GM21367 (cell line): Measurements from ENCODE around the gene PROM1.

Experiments
- ATAC-seq: cut with Tn5 transposase; IDR thresholded peaks from one replicate; pipeline ENCODE4 v1.9.1; 2021; ENCODE audit not compliant: unreplicated experiment

Gene PROM1, protein sequence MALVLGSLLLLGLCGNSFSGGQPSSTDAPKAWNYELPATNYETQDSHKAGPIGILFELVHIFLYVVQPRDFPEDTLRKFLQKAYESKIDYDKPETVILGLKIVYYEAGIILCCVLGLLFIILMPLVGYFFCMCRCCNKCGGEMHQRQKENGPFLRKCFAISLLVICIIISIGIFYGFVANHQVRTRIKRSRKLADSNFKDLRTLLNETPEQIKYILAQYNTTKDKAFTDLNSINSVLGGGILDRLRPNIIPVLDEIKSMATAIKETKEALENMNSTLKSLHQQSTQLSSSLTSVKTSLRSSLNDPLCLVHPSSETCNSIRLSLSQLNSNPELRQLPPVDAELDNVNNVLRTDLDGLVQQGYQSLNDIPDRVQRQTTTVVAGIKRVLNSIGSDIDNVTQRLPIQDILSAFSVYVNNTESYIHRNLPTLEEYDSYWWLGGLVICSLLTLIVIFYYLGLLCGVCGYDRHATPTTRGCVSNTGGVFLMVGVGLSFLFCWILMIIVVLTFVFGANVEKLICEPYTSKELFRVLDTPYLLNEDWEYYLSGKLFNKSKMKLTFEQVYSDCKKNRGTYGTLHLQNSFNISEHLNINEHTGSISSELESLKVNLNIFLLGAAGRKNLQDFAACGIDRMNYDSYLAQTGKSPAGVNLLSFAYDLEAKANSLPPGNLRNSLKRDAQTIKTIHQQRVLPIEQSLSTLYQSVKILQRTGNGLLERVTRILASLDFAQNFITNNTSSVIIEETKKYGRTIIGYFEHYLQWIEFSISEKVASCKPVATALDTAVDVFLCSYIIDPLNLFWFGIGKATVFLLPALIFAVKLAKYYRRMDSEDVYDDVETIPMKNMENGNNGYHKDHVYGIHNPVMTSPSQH

DNA sequence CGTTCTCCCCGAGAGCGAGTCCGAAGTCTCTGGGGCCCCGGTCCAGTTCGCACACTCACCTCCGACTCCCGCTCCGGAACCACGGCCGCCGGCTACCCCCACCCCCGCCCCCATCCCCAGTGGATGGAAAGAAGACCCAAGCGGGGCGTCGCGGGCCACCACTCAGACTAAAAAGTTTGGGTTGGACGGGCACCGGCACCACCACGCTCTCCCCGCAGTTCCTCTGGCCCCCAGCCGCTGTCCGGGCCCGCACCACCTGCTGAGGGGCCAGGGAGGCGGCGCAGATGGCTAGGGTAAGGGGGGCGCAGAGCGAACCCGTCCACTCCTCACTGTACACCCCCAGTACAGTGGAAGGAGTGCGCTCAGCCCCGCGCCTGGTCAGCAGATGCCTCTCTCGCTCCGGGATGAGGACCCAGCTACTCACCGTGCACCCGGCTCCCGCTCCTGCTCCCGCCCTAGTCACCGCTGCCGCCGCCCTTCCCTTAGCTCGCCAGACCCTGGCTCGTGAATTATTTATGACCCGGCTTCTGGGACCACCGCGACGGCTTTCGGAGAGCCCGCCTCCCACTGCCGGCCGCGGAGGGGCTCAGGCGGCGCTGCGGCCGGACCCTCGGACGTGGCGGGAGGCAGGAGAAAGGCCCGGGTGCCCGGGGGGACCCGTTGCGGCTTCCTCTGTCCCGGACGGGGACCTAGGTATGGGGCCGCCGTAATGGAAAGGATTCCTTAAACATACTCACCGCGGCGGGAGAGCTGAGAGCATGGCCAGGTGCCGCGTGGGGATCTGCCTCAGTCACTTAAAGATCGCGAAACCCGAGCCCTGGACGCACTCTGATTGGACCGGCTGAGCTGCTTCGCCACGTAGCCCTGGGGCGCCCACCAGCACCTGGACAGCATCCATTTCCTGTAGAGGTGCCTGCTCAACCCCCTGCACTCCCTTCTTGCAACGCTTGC is at the start of gene PROM1:
TSS of gene PROM1 (minus strand) at position 783 of the 951 bp plus-strand sequence. CDS start 8,117 bp downstream, outside the sequence.
- no peak for ATAC-seq

DNA sequence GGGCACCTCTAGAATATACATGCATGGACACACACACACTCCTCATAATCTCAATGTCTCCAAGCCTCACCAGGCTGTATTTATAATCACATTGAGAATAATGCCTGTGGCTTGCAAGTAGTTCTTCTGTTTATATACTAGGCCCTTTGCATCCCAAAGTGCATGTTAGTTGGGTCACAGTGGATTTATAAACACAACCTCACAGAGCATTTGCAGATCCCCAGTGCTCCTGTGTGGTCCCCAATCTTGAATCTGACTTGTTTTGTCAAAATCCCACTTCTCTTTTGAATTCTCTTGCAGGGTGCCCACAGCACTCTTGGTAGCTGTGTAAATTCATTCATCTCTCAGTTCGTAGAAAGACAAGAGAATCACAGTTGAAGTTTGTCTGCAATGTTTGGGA is 49.6 kb upstream of the PROM1 start:
- ATAC-seq, result no peak

DNA sequence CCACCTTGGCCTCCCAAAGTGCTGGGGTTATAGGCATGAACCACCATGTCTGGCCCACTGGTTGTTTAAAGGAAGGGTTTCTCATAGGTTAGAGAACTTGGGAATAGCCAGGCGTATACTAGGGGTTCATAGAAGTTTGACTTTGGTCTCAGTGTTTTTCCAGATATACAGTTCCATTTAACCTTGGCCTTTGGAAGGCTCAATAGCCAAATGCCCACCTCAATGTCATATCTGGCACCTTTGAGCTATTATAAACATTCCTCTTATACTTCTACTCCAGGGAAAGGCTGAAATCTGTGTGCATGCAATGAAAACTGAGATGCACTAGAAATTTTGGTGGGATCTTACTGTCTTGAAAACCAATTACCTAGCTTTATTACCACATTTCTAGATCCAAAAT is 47.5 kb upstream of the PROM1 start:
- ATAC-seq, result no peak

DNA sequence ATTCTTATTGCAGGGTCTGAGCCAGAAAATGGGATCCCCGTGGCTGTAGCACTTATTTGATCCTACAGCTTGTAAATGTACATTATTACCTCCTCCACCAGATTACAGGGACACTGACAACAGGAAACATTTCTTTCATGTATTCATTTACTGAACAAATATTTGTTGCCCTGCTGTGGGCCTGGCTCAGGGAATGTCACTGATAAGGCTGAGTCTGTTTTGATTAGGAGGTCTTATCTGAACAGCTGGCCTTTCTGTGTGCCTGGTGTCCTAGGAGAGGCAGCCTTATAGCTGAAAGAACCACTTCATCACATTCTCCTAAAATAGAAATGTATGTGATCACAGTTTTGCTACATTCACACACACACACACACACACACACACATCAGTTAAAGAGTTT is 45.5 kb upstream of the PROM1 start:
- no peak for ATAC-seq

DNA sequence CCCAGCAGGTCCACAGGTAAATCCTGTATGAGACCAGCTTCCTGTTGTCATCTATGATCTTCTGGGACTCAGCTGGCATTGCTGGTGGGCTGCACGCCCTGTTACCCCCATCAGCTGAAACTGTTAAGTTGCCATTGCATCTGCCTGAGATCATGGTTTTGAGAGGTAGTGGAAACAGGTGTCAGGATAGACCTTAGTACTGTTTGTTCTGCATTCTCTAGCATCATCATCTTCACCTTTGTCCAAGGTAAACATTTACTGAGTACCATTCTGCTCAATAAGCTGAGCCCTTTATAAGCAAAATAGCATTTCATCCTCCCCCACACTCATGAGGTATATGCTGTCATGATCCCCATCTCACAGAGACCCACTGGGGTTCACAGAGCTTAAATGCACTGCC is 42.9 kb upstream of the PROM1 start:
- no peak for ATAC-seq

DNA sequence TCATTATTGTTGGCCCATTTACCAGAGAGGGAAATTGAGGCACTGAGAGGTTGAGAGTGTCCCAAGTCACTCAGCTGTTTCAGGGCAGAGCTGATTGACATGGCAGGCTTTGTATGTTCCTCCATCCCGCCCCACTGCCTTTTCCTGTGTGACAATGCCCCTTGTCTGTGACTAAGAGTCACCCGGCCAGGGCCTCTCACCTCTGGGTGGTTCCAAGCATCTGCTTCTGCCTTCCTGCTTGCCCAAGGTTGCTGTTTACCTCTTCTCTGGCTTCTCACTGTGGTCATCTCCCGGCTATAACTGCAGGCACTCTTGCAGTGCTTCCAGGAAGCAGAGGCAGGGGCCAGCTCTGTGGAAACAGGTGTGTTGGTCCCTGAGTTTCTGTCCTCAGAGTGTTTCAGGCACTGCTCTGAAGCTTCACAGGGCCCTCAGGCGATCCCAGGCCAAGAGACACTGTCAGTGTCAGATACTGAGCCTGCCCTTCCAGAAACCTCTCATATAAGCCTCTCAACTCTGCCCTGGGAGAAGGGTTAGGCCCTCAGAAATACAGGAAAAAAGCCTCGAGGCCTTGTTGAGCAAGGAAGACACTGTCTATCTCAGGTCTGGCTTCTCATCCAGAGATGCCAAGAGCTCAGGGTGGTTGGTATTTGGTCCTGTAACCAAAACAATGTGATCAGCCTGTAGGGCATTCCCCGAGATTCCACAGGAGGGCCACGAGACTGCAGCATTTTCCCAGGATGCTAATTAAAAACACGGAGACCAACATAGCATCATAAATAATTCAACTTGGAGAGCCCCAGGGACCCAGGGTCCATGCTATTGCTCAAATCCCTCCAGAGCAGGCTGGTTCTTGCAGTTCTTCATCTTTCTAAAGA is 42.0 kb upstream of the PROM1 start:
- ATAC-seq, result no peak

DNA sequence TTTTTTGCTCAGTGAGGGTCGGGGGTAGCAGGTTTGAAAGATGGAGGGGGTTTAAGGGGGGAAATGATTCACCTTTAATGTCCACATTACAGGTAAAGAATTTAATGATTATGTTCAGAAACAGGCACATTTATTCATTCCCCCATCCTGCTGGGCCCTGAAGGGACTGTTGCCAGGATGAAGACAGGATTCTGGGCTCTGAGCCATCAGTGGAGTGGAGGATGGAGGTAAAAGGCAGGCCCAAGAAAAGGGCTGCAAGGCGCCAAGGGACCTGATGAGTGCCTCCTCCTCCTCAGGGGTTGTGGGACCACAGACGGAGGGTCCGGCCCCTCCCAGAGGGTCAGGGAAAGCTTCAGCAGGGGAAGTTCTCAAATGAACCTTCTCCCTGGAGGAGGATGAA is 40.4 kb upstream of the PROM1 start:
- no peak for ATAC-seq

DNA sequence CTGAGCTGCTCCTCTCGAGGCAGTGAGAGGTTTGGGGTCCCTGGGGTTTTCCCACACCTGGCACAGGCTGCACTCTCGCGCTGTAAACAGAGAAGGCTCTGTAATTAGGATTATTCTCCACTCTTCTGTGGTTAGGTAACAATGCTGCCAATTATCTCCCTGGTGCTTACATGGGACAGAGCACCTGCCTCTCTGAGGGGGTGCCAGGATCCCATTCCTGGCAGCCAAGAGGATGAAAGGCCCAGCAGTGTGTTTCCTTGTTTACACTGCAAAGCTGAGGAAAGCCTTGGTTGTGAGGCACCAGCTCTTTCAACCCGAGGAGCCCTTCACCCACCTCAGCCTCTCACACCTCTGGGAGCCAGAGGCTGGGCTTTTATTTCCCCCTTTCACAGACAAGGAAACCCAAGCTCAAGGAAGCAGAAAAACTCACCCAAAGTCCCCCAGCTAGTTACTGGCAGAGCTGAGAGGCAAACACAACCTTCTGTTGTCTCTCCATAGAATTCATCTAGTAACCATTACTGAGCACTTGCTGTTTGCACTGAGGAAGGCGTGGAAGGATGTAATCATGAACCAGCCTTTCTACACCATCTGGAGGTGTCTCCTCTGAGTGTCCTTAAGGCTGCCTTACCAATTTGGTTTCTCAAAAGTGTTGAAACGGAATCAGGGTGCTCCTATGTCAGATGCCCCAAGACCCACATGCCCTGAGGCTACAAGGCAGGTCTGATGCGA is 39.7 kb upstream of the PROM1 start:
- no peak for ATAC-seq

DNA sequence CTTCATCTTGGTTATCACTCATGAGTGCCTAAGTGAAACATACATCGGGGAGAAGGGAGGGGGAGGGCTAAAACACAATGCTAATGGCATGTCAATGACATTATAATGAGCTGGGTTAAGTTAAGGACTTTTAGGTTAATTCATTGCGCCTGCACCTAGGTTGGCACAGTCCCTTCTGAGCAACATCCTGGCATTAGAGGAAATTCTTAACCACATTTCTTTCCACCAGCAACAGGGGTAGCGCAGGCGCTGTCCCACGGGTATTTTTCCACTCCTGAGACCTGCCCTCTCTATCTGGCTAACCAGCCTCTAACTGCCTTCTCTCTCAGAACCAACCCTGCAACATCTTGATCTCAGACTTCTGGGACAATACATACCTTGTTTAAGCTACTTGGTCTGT is 39.0 kb upstream of the PROM1 start:
- no peak for ATAC-seq

DNA sequence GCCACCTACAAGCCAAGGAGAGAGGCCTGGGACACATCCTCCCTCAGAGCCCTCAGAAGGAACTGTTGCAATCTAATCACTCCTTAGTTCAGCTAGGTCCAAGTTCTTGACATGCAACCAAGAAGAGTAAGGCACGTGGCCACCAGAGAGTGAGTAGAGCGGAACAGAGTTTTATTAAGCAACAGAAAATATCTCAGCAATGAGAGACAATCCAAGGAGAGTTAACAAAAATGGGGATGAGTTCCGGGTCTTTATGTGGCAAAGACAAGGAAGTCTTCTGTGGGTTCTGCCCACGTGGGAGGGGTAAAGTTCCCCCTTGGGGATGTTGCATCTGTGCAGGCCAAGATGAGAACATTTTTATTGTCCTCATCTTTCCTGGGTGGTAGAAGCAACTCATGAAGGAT is 38.5 kb upstream of the PROM1 start:
- no peak for ATAC-seq

DNA sequence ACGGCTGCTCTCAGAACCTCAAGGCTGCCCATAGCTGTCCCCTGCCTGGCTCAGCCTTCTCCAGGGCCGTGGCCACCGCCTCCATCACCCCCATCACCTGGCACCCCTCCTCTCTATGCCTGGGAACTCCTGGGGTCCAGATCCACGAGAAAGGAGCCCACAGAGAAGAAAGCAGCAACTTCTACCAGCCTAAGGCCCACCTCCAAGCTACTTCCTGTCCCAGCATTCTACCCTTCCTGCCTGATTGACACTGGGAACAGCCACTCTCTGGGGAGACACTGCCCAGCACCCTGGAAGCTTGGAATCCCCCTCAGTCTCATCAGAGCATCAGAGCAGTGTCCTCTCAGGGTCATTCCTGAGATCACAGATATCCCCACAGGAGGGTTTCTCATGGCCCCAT is 36.9 kb upstream of the PROM1 start:
- ATAC-seq, result no peak

DNA sequence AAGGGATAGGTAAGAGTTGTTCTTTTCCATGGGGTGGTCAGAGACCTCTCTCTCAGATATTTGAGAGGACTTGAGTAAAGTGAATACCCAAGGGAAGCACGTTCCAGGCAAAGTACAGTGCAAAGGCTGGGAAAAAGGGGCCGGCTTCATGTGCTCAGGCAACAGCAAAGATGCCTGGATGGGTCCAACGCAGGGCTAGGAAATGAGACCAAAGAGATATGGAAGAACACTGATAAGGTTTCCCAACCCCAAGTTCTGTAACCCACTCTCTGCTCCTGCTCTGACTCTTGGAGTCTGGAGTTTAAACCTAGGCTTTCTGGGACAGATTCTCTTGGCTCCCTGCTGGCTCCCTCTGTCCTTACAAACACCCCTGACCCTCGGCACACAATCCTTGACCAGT is 36.2 kb upstream of the PROM1 start:
- no peak for ATAC-seq

DNA sequence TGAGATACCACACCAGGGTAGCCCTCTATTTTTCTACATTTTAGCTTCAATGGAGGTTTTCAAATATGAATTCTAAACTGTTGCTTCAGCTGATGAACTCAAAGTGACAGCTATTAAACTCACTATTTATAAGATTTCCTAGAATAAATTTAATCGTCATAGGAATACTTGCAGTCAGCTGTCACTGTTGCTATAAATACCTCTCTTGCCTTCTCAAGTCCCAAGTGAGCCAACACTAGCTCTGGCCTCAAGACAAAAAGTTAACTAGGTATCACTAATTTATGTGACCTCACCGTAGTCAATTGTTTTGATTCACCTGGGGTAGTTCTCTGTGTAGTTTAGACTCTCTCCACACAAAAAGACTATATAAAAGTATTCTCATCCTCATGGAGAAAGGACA is 34.3 kb upstream of the PROM1 start:
- ATAC-seq, result no peak

DNA sequence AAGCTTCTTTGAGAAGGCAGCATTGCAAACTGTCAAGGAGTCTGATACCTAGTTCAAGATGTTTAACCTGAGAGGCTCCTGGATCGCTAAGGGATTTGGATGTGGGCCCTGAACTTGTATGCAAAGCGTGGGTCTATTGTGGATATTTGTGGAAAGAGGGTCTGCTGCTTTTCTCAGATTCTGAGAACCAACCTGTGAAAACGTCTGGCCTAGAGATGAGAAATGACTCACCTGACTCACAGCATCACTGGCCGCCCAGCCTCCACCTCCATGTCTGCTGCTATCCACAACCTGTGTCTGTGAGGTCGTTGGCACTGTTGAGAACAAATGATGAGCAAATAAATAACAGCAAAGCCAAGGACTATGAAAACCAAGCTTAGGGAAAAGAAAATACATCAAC is 33.3 kb upstream of the PROM1 start:
- no peak for ATAC-seq

DNA sequence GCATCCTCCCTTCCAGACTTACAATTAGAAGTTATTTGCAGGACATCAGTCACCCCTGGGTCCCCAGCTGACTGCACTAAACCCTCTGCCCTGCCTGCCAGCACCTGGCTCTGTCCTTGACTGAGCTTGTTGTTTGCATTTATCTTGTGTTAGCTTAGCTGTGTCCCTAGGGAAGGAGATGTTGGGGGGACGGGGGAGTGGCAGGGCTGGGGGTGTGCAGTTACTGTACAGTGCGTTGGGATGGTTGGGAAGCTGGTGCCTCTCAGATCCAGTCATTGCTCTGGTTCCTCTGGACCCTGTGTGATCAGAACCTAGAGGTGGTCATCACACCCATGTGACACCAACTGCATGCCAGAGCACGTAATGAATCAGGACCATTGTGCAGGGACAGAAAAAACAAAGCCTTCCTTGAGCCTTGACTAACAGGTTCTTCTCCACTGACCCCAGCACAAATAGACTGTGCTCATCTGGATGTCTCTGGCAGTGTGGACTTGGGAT is 32.7 kb upstream of the PROM1 start:
- ATAC-seq, result no peak

DNA sequence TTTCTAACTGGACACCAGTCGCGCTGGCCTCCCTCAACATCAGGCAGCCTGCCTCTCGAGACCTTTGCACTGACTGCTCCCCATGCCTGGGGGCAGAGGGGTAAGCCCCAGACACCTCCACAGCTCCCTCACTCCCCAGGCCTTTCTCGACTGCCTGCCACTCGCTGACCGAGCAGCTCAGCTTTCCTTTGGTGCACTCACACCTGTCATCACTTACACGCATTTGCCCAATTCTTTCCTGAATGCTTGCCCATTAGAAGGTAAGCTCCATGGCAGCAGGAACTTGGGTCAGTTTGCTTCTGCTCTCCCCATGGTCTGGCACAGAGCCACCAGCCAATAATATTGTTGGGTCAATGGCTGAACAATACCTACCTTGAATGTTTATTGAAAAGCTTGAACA is 32.2 kb upstream of the PROM1 start:
- ATAC-seq, result no peak

DNA sequence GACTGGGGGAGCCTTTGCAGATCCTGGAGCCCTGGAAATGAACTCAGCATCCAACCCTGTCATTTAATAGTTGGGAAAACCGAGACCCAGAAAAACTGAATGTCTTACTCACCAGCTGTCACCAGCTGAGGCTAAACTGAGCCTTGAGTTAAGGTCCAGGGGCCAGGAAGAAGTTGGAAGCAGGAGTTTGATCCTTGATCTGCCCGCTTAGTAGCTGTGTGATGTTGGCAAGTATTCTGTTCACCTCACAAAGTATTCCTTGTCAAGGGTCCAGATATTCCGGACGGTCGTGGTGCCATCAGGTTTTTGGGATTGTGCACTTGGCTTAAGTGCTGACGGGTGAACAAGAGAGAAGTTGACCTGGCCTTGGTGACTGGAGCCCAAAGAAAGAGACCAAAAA is 30.7 kb upstream of the PROM1 start:
- ATAC-seq, result no peak

DNA sequence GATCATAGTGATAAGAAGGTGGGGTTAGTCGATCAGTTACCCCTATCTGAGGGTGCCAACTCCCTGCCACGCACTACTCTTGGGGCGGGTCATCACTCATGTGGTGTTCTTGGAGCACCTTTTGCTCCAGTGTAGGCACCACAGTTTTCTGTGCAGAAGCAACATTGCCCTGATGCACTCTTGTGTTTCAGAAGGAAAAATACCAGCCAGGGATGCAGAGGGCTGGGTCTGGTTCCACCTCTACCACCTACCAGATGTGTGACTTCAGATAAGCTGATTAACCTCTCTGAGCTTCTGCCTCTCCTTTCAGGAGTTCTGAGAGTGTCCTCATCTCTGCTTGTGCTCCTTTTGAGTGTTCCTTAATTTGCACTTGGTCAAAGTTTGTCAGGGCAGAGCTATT is 29.9 kb upstream of the PROM1 start:
- no peak for ATAC-seq

DNA sequence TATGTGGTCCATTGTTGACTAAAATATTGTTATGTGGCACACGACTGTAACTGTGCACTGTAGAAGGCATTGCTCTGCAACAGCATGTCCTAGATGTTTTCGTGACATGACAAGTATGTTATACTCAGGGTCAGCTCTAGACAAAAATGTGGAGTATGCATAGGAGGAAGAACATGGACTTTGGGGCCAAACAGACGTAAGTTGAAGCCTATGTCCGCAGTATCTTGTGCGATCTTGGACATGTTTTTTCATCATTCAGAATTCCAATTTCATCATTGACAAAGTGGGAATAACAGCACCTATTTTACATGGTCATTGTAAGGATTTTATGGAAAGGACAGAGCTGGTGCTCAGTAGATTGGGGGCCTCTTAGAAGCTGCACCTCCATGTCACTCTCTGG is 27.7 kb upstream of the PROM1 start:
- ATAC-seq, result no peak
